SH-SY5Y (cell line): ENCODE results near the gene IQSEC3.

Source experiments
- GATA2 ChIP-seq: IDR thresholded peaks from 2 replicates; pipeline ENCODE4 v1.6.1; 2011; ENCODE audit warnings: mild to moderate bottlenecking, low read depth, low read length
- GATA3 ChIP-seq: IDR thresholded peaks from 2 replicates; pipeline ENCODE4 v1.6.1; 2011; ENCODE audit warnings: low read depth, mild to moderate bottlenecking, low read length, moderate library complexity

- TF ChIP-seq GATA3, result no peak
- TF ChIP-seq GATA2, result no peak
Measured at GRCh38 chr12:58832-59231, 7.7 kb upstream of the IQSEC3 start.
